ENCODE measurements around the gene CIT.

The CIT gene

DNA sequence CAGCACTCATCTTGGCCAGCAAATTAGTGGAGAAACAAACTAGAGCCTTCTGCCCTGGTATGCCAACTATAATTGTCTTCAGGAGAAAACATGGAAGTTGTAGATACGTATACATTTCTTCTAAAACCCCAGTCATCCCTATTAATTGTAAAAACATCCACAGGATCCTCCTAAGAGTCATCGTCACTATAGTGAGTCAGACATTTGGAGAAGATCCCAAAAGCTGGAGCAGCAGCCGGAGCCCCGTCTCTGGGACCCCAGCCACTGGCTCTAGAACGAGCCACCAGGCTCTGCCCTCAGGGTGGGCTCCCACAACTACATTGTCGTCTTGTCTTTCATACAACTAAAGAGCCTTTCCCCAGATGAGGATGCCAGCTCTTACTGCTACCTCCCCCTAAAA lies 193.7 kb downstream of the CIT start:
- Mint-ChIP-seq H3K27ac (peak overlapping the region; percentile 41), H3K27me3 (no peaks in the 10 kb centered on the region), H3K36me3 (ENCODE audit: low read depth) (peaks cover 55% of the 10 kb centered on the region), H3K4me3 (no peak overlapping the region), H3K9me3 (no peaks in the 10 kb centered on the region), H3K4me1 (ENCODE audit: low read depth) (peaks cover 13% of the 10 kb centered on the region)

- H3K4me3 Mint-ChIP-seq = no peak overlapping the region
- H3K27me3 Mint-ChIP-seq = no peaks in the 10 kb centered on the region
- peaks cover 13% of the 10 kb centered on the region for H3K4me1 Mint-ChIP-seq (ENCODE audit: low read depth)
- no peaks in the 10 kb centered on the region for H3K9me3 Mint-ChIP-seq
- H3K27ac Mint-ChIP-seq = peak overlapping the region; percentile 73
- H3K36me3 Mint-ChIP-seq (ENCODE audit: low read depth) = peaks cover 57% of the 10 kb centered on the region
Observed at GRCh38 chr12:119682639-119683252, 194.4 kb downstream of the CIT start.

DNA sequence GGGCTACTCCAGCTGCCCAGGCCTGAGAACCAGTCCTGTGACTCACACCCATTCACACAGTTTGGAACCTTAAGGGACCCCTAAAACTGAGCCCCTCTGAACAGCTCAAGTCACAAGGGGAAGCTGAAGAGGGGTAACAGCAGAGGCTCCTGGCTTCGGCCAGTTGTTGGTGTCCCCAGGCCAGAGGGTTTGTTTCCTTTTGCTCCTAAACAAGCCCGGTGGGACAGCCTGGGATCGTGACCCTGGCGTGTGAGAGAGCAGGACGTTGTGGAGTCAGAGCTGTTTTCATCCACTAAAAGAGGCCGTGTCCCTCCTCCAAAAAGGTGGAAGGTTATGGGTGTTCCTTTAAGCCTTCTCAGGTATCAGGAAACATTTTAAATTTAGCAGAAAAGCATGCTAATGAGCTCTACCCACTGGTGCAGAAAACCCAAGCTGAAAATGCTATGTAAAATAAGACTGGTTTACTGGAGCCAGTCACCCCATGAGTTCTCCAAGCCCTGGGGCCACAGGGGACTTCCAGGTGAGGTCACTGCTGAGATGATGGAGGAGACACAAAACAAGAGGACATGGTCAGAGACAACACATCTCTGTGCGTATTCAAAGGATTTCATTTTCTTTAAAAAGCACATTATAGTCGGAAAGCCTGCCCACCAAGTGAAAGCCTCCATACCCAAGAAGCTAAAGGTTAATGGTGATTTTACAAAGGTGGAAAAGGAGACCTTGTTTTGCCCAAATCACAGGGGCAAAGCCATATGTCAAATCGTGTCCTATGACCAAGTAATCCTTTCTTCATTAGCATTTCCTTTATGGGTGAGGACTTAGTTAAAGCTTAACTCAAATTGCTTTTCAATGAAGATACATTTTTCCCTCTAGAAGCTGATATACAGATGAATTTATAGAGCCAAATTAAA lies 195.1 kb downstream of the CIT start:
- no peak overlapping the region for H3K4me3 Mint-ChIP-seq

DNA sequence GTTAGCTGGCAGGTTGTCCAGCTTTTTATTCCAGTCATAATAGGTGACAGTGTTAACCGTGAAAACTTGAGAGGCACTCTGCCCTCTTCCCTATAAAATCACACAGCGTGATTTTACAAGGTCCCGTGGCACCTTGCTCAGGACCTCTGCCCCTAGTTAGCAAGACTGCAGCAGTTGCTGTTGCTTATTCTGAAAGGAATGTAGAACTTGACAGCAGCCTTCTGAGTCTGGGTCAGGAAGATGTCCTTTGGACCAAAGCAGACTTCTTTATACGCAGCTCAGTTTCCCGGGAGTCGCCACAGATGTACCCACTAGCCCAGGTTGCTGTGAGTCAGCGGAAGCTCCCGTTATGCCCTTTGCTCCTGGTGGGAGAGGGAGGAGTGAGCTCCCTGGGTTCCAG lies 196.0 kb downstream of the CIT start:
- no peak overlapping the region for H3K4me3 Mint-ChIP-seq
- H3K36me3 Mint-ChIP-seq (ENCODE audit: low read depth) = peaks cover 67% of the 10 kb centered on the region
- H3K4me1 Mint-ChIP-seq (ENCODE audit: low read depth) = peaks cover 13% of the 10 kb centered on the region
- no peaks in the 10 kb centered on the region for H3K9me3 Mint-ChIP-seq
- no peak overlapping the region for H3K27ac Mint-ChIP-seq
- H3K27me3 Mint-ChIP-seq = no peaks in the 10 kb centered on the region

More for the DNA sequence above, 195.1 kb downstream of the CIT start:
- Mint-ChIP-seq H3K27ac (peak overlapping the region; percentile 76), H3K4me1 (ENCODE audit: low read depth) (peaks cover 13% of the 10 kb centered on the region), H3K36me3 (ENCODE audit: low read depth) (peaks cover 59% of the 10 kb centered on the region), H3K27me3 (no peaks in the 10 kb centered on the region), H3K9me3 (no peaks in the 10 kb centered on the region)

- H3K4me3 Mint-ChIP-seq = no peak overlapping the region
- H3K27me3 Mint-ChIP-seq = no peaks in the 10 kb centered on the region
- H3K9me3 Mint-ChIP-seq = no peaks in the 10 kb centered on the region
- peaks cover 77% of the 10 kb centered on the region for H3K36me3 Mint-ChIP-seq (ENCODE audit: low read depth)
- H3K27ac Mint-ChIP-seq = no peak overlapping the region
- H3K4me1 Mint-ChIP-seq (ENCODE audit: low read depth) = peaks cover 18% of the 10 kb centered on the region
Observed at GRCh38 chr12:119679490-119679889, 197.6 kb downstream of the CIT start.

DNA sequence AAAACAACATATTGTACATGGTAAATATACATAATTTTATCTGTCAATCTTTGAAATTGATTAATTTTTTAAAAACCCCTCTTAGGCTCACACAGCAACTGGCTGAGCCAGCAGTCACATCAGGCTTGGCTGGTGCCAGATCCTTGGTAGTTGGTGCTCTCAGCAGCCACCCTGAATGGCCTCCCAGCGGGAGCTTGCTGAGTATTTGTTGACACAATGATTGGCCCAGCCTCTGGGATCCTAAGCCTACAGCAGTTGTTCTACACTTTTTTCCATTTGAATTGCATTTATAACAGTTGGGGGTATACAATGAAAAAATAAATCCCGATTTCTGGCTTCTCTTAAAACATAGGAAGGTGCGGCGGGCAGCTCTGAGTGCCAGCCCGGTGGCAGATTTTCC lies 198.0 kb downstream of the CIT start:
- Mint-ChIP-seq H3K4me1 (ENCODE audit: low read depth) (peaks cover 22% of the 10 kb centered on the region), H3K27ac (no peak overlapping the region), H3K4me3 (no peak overlapping the region), H3K9me3 (no peaks in the 10 kb centered on the region), H3K36me3 (ENCODE audit: low read depth) (peaks cover 82% of the 10 kb centered on the region), H3K27me3 (no peaks in the 10 kb centered on the region)

- Mint-ChIP-seq H3K36me3 (ENCODE audit: low read depth) (peaks cover 84% of the 10 kb centered on the region), H3K4me1 (ENCODE audit: low read depth) (peaks cover 28% of the 10 kb centered on the region), H3K4me3 (no peak overlapping the region), H3K27ac (no peak overlapping the region), H3K9me3 (no peaks in the 10 kb centered on the region), H3K27me3 (no peaks in the 10 kb centered on the region)
Observed at GRCh38 chr12:119678459-119678858, 198.7 kb downstream of the CIT start.

- Mint-ChIP-seq H3K27ac (peak overlapping the region; percentile 37), H3K27me3 (no peaks in the 10 kb centered on the region), H3K36me3 (ENCODE audit: low read depth) (peaks cover 91% of the 10 kb centered on the region), H3K4me3 (no peak overlapping the region), H3K4me1 (ENCODE audit: low read depth) (peaks cover 34% of the 10 kb centered on the region), H3K9me3 (no peaks in the 10 kb centered on the region)
Observed at GRCh38 chr12:119676573-119676972, 200.5 kb downstream of the CIT start.

DNA sequence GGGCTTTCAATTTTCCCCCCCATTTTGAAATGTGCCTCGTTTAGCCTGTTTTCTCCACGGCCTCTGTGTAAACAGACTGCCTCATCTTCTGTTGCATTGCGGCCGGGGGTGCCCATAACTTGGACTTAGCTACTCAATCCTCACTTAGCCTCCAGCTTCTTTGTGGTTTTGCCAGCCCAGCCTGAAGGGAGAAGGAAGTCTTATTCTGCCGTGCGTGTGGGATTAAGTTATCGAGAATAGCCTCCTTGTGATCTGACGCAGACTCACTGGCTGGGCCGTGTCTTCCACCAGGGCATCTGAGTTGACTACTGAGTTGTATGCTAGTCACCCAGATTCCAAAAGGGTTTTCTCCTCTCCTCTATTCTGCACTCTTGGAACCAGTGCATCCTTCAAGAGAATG lies 201.1 kb downstream of the CIT start:
- peaks cover 92% of the 10 kb centered on the region for H3K36me3 Mint-ChIP-seq (ENCODE audit: low read depth)

GRCh38 chr12:119674560-119674959 lies 202.6 kb downstream of the CIT start:
- Mint-ChIP-seq H3K36me3 (ENCODE audit: low read depth) (peaks cover 91% of the 10 kb centered on the region), H3K4me3 (no peak overlapping the region)

More for the DNA sequence above, 201.1 kb downstream of the CIT start:
- Mint-ChIP-seq H3K27ac (no peak overlapping the region), H3K9me3 (no peaks in the 10 kb centered on the region), H3K27me3 (no peaks in the 10 kb centered on the region), H3K4me3 (no peak overlapping the region), H3K4me1 (ENCODE audit: low read depth) (peaks cover 39% of the 10 kb centered on the region)

DNA sequence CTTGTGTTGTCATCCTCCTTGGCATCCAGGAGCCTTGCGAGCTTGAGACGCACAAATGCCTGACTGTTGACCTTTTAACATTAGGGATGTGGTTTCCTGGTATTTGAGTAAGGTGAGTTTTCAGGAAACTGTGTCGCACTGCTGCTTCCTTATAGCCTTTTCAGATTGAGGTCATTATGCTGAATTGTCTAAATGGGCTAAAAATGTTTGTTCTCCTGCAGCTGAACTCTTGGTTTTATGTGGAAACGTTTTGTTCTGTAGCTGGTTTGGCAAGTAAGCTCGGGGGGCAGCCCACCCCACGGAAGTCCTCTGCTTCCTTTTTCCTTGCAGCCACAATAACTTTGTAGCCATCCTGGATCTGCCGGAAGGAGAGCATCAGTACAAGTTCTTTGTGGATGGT lies 203.5 kb downstream of the CIT start:
- Mint-ChIP-seq H3K4me3 (peak overlapping the region; percentile 65), H3K27me3 (no peaks in the 10 kb centered on the region), H3K36me3 (ENCODE audit: low read depth) (peaks cover 85% of the 10 kb centered on the region), H3K27ac (peak overlapping the region; percentile 91), H3K4me1 (ENCODE audit: low read depth) (peaks cover 58% of the 10 kb centered on the region), H3K9me3 (no peaks in the 10 kb centered on the region)

More at GRCh38 chr12:119674560-119674959, 202.6 kb downstream of the CIT start:
- H3K27ac Mint-ChIP-seq = peak overlapping the region; percentile 91
- no peaks in the 10 kb centered on the region for H3K9me3 Mint-ChIP-seq
- no peaks in the 10 kb centered on the region for H3K27me3 Mint-ChIP-seq
- H3K4me1 Mint-ChIP-seq (ENCODE audit: low read depth) = peaks cover 54% of the 10 kb centered on the region

DNA sequence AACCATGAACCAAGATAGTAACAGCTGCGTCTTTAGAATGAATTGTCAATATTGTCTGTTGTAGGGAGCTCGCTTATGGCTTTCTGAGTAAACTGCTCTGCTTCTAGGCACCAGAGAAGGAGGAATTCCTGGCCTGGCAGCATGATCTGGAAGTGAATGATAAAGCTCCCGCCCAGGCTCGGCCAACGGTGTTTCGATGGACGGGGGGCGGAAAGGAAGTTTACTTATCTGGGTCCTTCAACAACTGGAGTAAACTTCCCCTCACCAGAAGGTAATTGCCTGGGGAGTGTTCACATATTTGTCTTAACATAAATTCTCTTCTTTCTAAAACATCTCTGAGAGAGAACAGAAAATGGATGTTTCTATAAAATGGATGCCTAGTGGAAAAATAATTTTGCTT lies 204.9 kb downstream of the CIT start:
- peak overlapping the region; percentile 69 for H3K27ac Mint-ChIP-seq
- H3K27me3 Mint-ChIP-seq = no peaks in the 10 kb centered on the region
- H3K36me3 Mint-ChIP-seq (ENCODE audit: low read depth) = peaks cover 77% of the 10 kb centered on the region
- H3K4me3 Mint-ChIP-seq = no peak overlapping the region
- H3K9me3 Mint-ChIP-seq = no peaks in the 10 kb centered on the region
- peaks cover 66% of the 10 kb centered on the region for H3K4me1 Mint-ChIP-seq (ENCODE audit: low read depth)

GRCh38 chr12:119671070-119671469 lies 206.1 kb downstream of the CIT start:
- Mint-ChIP-seq H3K4me3 (peak overlapping the region; percentile 15), H3K4me1 (ENCODE audit: low read depth) (peaks cover 77% of the 10 kb centered on the region), H3K27ac (peak overlapping the region; percentile 73), H3K36me3 (ENCODE audit: low read depth) (peaks cover 66% of the 10 kb centered on the region), H3K27me3 (no peaks in the 10 kb centered on the region), H3K9me3 (no peaks in the 10 kb centered on the region)

DNA sequence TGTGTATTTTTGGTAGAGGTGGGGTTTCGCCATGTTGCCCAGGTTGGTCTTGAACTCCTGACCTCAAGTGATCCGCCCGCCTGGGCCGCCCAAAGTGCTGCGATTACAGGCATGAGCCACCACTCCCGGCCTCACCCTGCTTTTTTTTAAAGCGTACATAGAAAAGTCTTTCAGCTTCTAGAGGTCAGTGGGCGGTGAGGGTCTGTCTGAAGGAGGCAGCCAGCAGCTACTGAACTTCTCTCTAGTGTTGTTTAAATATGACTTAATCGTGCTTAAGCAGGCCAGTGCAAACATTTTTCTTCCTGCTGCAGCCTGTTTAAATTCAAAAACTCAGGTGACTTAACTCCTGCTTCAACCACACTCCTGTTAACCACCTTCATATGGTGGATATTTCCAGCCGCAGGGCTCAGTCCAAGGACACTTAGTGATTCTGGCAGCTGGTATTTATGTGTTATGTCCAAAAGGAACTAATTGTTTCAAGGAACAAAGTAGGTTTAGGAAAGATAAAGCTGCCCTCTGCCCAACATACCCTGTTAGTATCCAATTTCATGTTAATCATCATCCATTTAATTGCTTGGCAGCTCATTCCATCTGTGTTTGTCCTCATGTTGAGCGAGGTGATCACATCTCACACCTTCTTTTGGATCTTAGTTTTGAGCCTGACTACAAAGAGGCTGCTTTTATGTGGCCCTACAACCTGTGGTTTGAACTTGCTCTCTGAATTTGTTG lies 207.2 kb downstream of the CIT start:
- H3K36me3 Mint-ChIP-seq (ENCODE audit: low read depth) = peaks cover 54% of the 10 kb centered on the region
- H3K27ac Mint-ChIP-seq = peak overlapping the region; percentile 73
- peaks cover 81% of the 10 kb centered on the region for H3K4me1 Mint-ChIP-seq (ENCODE audit: low read depth)
- H3K9me3 Mint-ChIP-seq = no peaks in the 10 kb centered on the region
- H3K4me3 Mint-ChIP-seq = peak overlapping the region; percentile 64
- H3K27me3 Mint-ChIP-seq = no peaks in the 10 kb centered on the region

DNA sequence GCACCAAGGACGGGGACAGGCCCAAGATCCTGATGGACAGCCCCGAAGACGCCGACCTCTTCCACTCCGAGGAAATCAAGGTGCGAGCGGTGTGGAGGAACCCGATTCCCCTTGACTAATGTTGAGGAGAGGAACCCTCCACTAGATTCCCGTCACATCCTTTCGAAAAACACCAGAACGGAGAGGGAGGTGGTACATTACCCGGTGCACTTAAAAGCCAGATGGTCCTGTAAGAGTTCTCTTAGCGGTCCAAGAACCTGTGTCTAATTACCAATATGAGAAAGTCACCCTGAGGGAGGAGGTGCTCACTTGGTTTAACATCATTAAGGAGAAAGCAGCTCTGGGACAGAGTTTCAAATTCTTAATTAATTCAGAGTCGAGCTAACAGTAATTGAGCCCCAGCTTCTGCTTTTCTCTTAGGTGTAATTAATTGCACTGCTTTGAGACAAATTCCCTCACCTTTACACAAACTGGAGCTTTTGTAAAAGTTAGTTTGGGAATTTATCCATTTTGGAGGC lies 208.7 kb downstream of the CIT start:
- Mint-ChIP-seq H3K4me1 (ENCODE audit: low read depth) (peaks cover 68% of the 10 kb centered on the region), H3K27ac (peak overlapping the region; percentile 89), H3K27me3 (no peaks in the 10 kb centered on the region), H3K9me3 (no peaks in the 10 kb centered on the region), H3K4me3 (peak overlapping the region; percentile 93), H3K36me3 (ENCODE audit: low read depth) (peaks cover 41% of the 10 kb centered on the region)
